ENCODE results near the gene SAMD1. TPM values are rescaled to one million over a fixed set of nuclear protein-coding genes. Genes with fewer than 3 reads are reported as not detected.

SAMD1 gene
- 9.4 TPM for total RNA-seq

GRCh38 chr19:14090509-14091080 lies at the start of gene SAMD1:
Gene SAMD1, minus strand, starts transcription at chr19:14090751.
- H3K4me1 ChIP-seq: peaks cover 3 to 9% of the 10 kb centered on the region in 2 donors
- peak within 1 kb of the TSS; percentile 92 to 94 for H3K27ac ChIP-seq
- H3K9me3 ChIP-seq: peaks cover 5 to 7% of the 10 kb centered on the region in 2 donors
- no peaks in the 10 kb centered on the region for H3K27me3 ChIP-seq
- H3K4me3 ChIP-seq: peak within 1 kb of the TSS; percentile 80 to 90
- DNase-seq (ENCODE audit: low spot score in 2 of 2): peak in 1 of 2 donors; percentile 96
- intact Hi-C loops (cut with DNase I): loop anchor here (1.0 to 2.0 kb wide), 3 partner anchors 16 to 46 kb away; partner anchors contain the start of gene ASF1B
- TF ChIP-seq, protein P1, sequence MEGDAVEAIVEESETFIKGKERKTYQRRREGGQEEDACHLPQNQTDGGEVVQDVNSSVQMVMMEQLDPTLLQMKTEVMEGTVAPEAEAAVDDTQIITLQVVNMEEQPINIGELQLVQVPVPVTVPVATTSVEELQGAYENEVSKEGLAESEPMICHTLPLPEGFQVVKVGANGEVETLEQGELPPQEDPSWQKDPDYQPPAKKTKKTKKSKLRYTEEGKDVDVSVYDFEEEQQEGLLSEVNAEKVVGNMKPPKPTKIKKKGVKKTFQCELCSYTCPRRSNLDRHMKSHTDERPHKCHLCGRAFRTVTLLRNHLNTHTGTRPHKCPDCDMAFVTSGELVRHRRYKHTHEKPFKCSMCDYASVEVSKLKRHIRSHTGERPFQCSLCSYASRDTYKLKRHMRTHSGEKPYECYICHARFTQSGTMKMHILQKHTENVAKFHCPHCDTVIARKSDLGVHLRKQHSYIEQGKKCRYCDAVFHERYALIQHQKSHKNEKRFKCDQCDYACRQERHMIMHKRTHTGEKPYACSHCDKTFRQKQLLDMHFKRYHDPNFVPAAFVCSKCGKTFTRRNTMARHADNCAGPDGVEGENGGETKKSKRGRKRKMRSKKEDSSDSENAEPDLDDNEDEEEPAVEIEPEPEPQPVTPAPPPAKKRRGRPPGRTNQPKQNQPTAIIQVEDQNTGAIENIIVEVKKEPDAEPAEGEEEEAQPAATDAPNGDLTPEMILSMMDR (IDR thresholded peaks at IDR 0.05): no peak
- H3K36me3 ChIP-seq: peaks cover 10 to 12% of the 10 kb centered on the region in 2 donors

- Histone ChIP-seq H3K36me3 (no peaks in the 10 kb centered on the region), H3K27ac (no peak overlapping the region), H3K4me3 (no peak overlapping the region), H3K9me3 (no peaks in the 10 kb centered on the region), H3K27me3 (no peaks in the 10 kb centered on the region), H3K4me1 (peaks cover 11 to 21% of the 10 kb centered on the region in 2 donors)
- intact Hi-C loops (cut with DNase I): loop anchor here (5.0 kb wide), 2 partner anchors 67 to 332 kb away; partner anchors contain the start of gene ADGRL1
- TF ChIP-seq, protein P1 (IDR thresholded peaks at IDR 0.05): no peak
- no peak for DNase-seq (ENCODE audit: low spot score in 2 of 2)
Observed at GRCh38 chr19:14139944-14140343, 49.4 kb upstream of the SAMD1 start.

GRCh38 chr19:14138576-14139265 lies 48.2 kb upstream of the SAMD1 start:
- TF ChIP-seq, protein P1 (IDR thresholded peaks at IDR 0.05): no peak
- H3K4me1 ChIP-seq: peaks cover 11 to 21% of the 10 kb centered on the region in 2 donors
- no peaks in the 10 kb centered on the region for H3K9me3 ChIP-seq
- no peak for DNase-seq (ENCODE audit: low spot score in 2 of 2)
- H3K27me3 ChIP-seq: no peaks in the 10 kb centered on the region
- peak overlapping the region; percentile 98 for H3K27ac ChIP-seq
- H3K4me3 ChIP-seq: no peak overlapping the region
- H3K36me3 ChIP-seq: no peaks in the 10 kb centered on the region
- intact Hi-C loops (cut with DNase I): loop anchor here (5.0 kb wide), 2 partner anchors 69 to 334 kb away; partner anchors contain the start of gene ADGRL1

GRCh38 chr19:14136509-14137281 lies 46.1 kb upstream of the SAMD1 start, which contains the start of gene ASF1B:
Gene ASF1B, minus strand, starts transcription at chr19:14136589. Its CDS starts 133 bp downstream, at chr19:14136456.
- DNase-seq (ENCODE audit: low spot score in 2 of 2): peak; percentile 98 to 99
- peak within 1 kb of the TSS; percentile 98 for H3K27ac ChIP-seq
- intact Hi-C loops (cut with DNase I): loop anchor here (1.0 to 5.0 kb wide), 11 partner anchors 18 to 393 kb away; partner anchors contain the start of genes ADGRL1, DDX39A, RFX1 and TECR
- peaks cover 11 to 21% of the 10 kb centered on the region in 2 donors for H3K4me1 ChIP-seq
- peak within 1 kb of the TSS; percentile 76 to 85 for H3K4me3 ChIP-seq
- no peaks in the 10 kb centered on the region for H3K27me3 ChIP-seq
- TF ChIP-seq, protein P1 (IDR thresholded peaks at IDR 0.05): peak; percentile 86 to 91 (median 86)
- H3K36me3 ChIP-seq: no peaks in the 10 kb centered on the region
- no peaks in the 10 kb centered on the region for H3K9me3 ChIP-seq

GRCh38 chr19:14135985-14136508 lies 45.5 kb upstream of the SAMD1 start:
- intact Hi-C loops (cut with DNase I): loop anchor here (1.0 to 5.0 kb wide), 7 partner anchors 45 to 393 kb away; partner anchors contain the start of genes ADGRL1, DDX39A, RFX1 and TECR
- H3K27ac ChIP-seq: peak overlapping the region; percentile 10 to 60
- no peak for DNase-seq (ENCODE audit: low spot score in 2 of 2)
- TF ChIP-seq, protein P1 (IDR thresholded peaks at IDR 0.05): no peak
- H3K27me3 ChIP-seq: no peaks in the 10 kb centered on the region
- no peaks in the 10 kb centered on the region for H3K9me3 ChIP-seq
- no peaks in the 10 kb centered on the region for H3K36me3 ChIP-seq
- peak overlapping the region; percentile 41 to 85 for H3K4me3 ChIP-seq
- peaks cover 11 to 21% of the 10 kb centered on the region in 2 donors for H3K4me1 ChIP-seq
